GM18951 (cell line): ENCODE results near the gene PBX2.

ENCODE experiments used
- POLR2A ChIP-seq: IDR thresholded peaks from 4 replicates; pipeline ENCODE4 v1.6.1; 2011; ENCODE audit warnings: mild to moderate bottlenecking; ENCODE audit not compliant: insufficient read length, insufficient read depth; ENCODE audit errors: extremely low read depth
- in situ Hi-C: fragments of 300-500 bp; cut with MboI; formaldehyde crosslinking; loops from one replicate; pipeline ENCODE4 v1.12.0; 2022; ENCODE audit warnings: low sequenced_read_pairs, mixed read lengths, inconsistent platforms; ENCODE audit not compliant: unreplicated experiment

Gene PBX2

GRCh38 chr6:32168350-32168749 is 21.7 kb downstream of the PBX2 start:
- in situ Hi-C loops = no loop called here
- no peak for TF ChIP-seq POLR2A

GRCh38 chr6:32167761-32168262 is 22.2 kb downstream of the PBX2 start:
- no peak for TF ChIP-seq POLR2A
- in situ Hi-C loops = no loop called here

- TF ChIP-seq POLR2A = no peak
- in situ Hi-C loops = no loop called here
Measured at GRCh38 chr6:32167154-32167760, 22.7 kb downstream of the PBX2 start.

- TF ChIP-seq POLR2A = no peak
- in situ Hi-C loops = no loop called here
Measured at GRCh38 chr6:32166411-32167061, 23.5 kb downstream of the PBX2 start.

- in situ Hi-C loops = no loop called here
- TF ChIP-seq POLR2A = no peak
Measured at GRCh38 chr6:32164295-32164694, 25.7 kb downstream of the PBX2 start, which contains the start of gene EGFL8. TSS of gene EGFL8 (plus strand) at chr6:32164595. CDS start at chr6:32166166, 1,571 bp downstream.

- in situ Hi-C loops = no loop called here
- TF ChIP-seq POLR2A = no peak
Measured at GRCh38 chr6:32163559-32164258, 26.3 kb downstream of the PBX2 start.

- in situ Hi-C loops = no loop called here
- TF ChIP-seq POLR2A = no peak
Measured at GRCh38 chr6:32158052-32158451, 31.9 kb downstream of the PBX2 start.

GRCh38 chr6:32156891-32157290 is 33.1 kb downstream of the PBX2 start:
- in situ Hi-C loops = no loop called here
- no peak for TF ChIP-seq POLR2A

- no peak for TF ChIP-seq POLR2A
- in situ Hi-C loops = no loop called here
Measured at GRCh38 chr6:32154514-32155161, 35.4 kb downstream of the PBX2 start.

- in situ Hi-C loops = no loop called here
Measured at GRCh38 chr6:32153564-32154513, 36.2 kb downstream of the PBX2 start, which contains the start of gene PPT2. TSS of gene PPT2 (plus strand) at chr6:32154141. CDS start at chr6:32154595, 454 bp downstream.

GRCh38 chr6:32152769-32153563 is 37.0 kb downstream of the PBX2 start:
- no peak for TF ChIP-seq POLR2A
- in situ Hi-C loops = no loop called here

More at GRCh38 chr6:32153564-32154513, 36.2 kb downstream of the PBX2 start, which contains the start of gene PPT2:
- TF ChIP-seq POLR2A = no peak
